GM23248 (cell line): ENCODE data around the gene MYOD1. TPM values are rescaled to one million over a fixed set of nuclear protein-coding genes. Genes with fewer than 3 reads are reported as not detected.

Experiments used
- DNase-seq: peaks from one replicate; pipeline ENCODE4 v3.0.0-alpha.2; 2015
- H2AFZ ChIP-seq: fragments of 200-600 bp; sonication (generic); 2 replicates; pipeline ENCODE4 v1.6.1; 2016; ENCODE audit warnings: antibody characterized with exemption
- H3F3A ChIP-seq: fragments of 200-600 bp; sonication (generic); 2 replicates; pipeline ENCODE4 v1.6.1; 2016; ENCODE audit warnings: mild to moderate bottlenecking, antibody characterized with exemption, mixed run types; ENCODE audit not compliant: insufficient read depth
- H3K27ac ChIP-seq: fragments of 200-600 bp; sonication (generic); 2 replicates; pipeline ENCODE4 v1.5.1; 2016; ENCODE audit warnings: mild to moderate bottlenecking
- H3K27me3 ChIP-seq: fragments of 200-600 bp; sonication (generic); replicated peaks from 2 replicates; pipeline ENCODE4 v1.6.1; 2016; ENCODE audit warnings: mild to moderate bottlenecking; ENCODE audit not compliant: insufficient read depth
- H3K36me3 ChIP-seq: fragments of 200-600 bp; sonication (generic); 2 replicates; pipeline ENCODE4 v1.6.1; 2016; ENCODE audit warnings: low read depth, mild to moderate bottlenecking
- H3K4me1 ChIP-seq: fragments of 200-600 bp; sonication (generic); 2 replicates; pipeline ENCODE4 v1.6.1; 2016; ENCODE audit warnings: mild to moderate bottlenecking; ENCODE audit not compliant: insufficient read depth
- H3K4me2 ChIP-seq: fragments of 200-600 bp; sonication (generic); one replicate; pipeline ENCODE4 v1.6.1; 2016; ENCODE audit warnings: mild to moderate bottlenecking; ENCODE audit not compliant: unreplicated experiment
- H3K4me3 ChIP-seq: fragments of 200-600 bp; sonication (generic); 2 replicates; pipeline ENCODE4 v1.5.1; 2016; ENCODE audit warnings: mild to moderate bottlenecking
- H3K79me2 ChIP-seq: fragments of 200-600 bp; sonication (generic); 2 replicates; pipeline ENCODE4 v1.6.1; 2016; ENCODE audit warnings: mild to moderate bottlenecking; ENCODE audit not compliant: insufficient read depth
- H3K9ac ChIP-seq: fragments of 200-600 bp; sonication (generic); 2 replicates; pipeline ENCODE4 v1.6.1; 2016; ENCODE audit warnings: mild to moderate bottlenecking
- H3K9me2 ChIP-seq: fragments of 200-600 bp; sonication (generic); 2 replicates; pipeline ENCODE4 v1.6.1; 2016; ENCODE audit warnings: mixed run types, mild to moderate bottlenecking, moderate library complexity; ENCODE audit not compliant: insufficient read depth
- H3K9me3 ChIP-seq: fragments of 200-600 bp; sonication (generic); one replicate; pipeline ENCODE4 v1.6.1; 2017; ENCODE audit warnings: low read depth
- H4K20me1 ChIP-seq: fragments of 200-600 bp; sonication (generic); 2 replicates; pipeline ENCODE4 v1.6.0; 2016; ENCODE audit not compliant: insufficient read depth
- EZH2 ChIP-seq: fragments of 200-600 bp; sonication (generic); IDR thresholded peaks from 2 replicates; pipeline ENCODE4 v1.6.1; 2018; ENCODE audit warnings: antibody characterized with exemption, mild to moderate bottlenecking; ENCODE audit not compliant: insufficient read depth, poor library complexity, severe bottlenecking
- EZH2phosphoT487 ChIP-seq: fragments of 200-600 bp; sonication (generic); IDR thresholded peaks from 2 replicates; pipeline ENCODE4 v1.6.1; 2018; ENCODE audit warnings: antibody characterized with exemption, moderate library complexity, mild to moderate bottlenecking, low read depth; ENCODE audit not compliant: insufficient read depth
- WGBS, 2 experiments: methylation state at CpG; one replicate each; pipeline ENCODE4 v1.1.6; 2015 to 2017; ENCODE audit warnings: low lambda C conversion rate in 2 of 2, low coverage in 1 of 2; ENCODE audit errors: missing lambda C conversion rate in 2 of 2; 5-methylcytosine and 5-hydroxymethylcytosine counted together
- in situ Hi-C: fragments of 300-500 bp; cut with MboI; formaldehyde crosslinking; loops from 2 replicates; pipeline ENCODE4 v1.15.0; 2020
- polyA plus RNA-seq: library from polyadenylated mRNA; unstranded; fragments of >200 nt; fragmentation: Nextera tagmentation; extraction: Ambion mirVana; gene quantifications from 2 replicates; pipeline ENCODE4 v1.2.1, GENCODE V29; 2016
- total RNA-seq: library from RNA; depleted of rRNA; stranded (reverse); fragments of >200 nt; shearing (Covaris generic); gene quantifications from 2 replicates; pipeline ENCODE4 v1.2.3, GENCODE V29; 2014

MYOD1 gene
- total and polyA plus RNA-seq, 2 experiments from 2014 or later: not detected

DNA sequence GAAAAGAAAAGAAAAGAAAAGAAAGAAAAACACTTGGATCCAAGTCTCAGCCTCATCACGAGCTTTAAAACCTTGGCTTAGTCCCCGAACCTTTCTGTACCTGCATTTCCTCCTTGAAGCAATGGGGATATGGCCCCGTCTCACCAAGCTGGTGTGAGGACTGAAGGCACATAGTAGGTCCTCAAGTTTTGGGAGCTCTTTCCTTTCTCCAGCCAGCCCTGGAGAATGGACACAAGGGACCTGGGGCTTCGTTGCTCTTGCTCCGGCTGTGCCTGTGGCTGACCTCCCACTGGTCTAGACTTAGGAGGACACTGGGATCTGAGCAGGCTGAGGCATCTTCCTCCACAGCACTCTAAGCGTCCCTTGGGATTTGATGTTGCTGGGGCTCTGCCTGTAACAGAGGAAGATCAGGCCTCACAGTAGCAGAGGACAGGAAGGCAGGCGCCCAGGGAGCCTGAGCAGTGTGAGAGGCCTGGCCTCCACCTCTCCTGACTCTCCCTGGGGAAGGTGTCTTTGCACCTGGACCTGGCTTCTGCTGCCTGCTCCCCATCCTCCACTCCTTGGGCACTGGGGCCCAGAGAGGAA, 48.0 kb downstream of the MYOD1 start:
- no peaks in the 10 kb centered on the region for H3K79me2 ChIP-seq
- WGBS, 2 experiments: 67 to 77% methylated on average over 7 of the region's 7 CpGs
- in situ Hi-C loops: no loop called here
- H3K27ac ChIP-seq: no peak overlapping the region
- peak; percentile 37 for DNase-seq
- TF ChIP-seq EZH2phosphoT487 (no peak), EZH2 (no peak)
- no peaks in the 10 kb centered on the region for H3K36me3 ChIP-seq
- H3K4me1 ChIP-seq: no peaks in the 10 kb centered on the region
- no peak overlapping the region for H3K9ac ChIP-seq
- H3K9me3 ChIP-seq: no peaks in the 10 kb centered on the region
- no peaks in the 10 kb centered on the region for H3F3A ChIP-seq
- H3K4me3 ChIP-seq: no peak overlapping the region
- no peaks in the 10 kb centered on the region for H4K20me1 ChIP-seq
- no peak overlapping the region for H2AFZ ChIP-seq
- H3K4me2 ChIP-seq: no peak overlapping the region
- no peaks in the 10 kb centered on the region for H3K9me2 ChIP-seq
- H3K27me3 ChIP-seq: no peaks in the 10 kb centered on the region

DNA sequence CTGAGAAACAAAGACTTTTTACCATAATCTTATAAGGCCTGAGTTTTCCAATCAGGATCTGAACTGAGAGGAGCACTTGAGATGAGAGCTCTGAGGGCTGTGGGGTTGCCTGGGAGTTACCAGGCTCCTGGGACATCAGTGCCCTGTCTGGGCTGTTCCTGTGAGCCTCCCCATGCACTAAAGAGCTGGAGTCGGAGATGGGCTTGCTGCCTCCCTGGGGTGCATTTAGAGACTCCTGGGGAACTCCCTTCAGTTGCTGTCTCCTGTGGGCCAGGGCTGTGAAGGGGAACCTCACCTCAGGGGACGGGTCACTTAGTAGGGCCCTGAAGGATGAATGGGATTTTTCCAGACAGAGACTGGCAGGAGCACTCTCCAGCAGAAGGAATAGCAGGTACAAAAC, 48.5 kb downstream of the MYOD1 start:
- DNase-seq: no peak
- Histone ChIP-seq H3F3A (no peaks in the 10 kb centered on the region), H3K4me2 (no peak overlapping the region), H3K9me3 (no peaks in the 10 kb centered on the region), H3K36me3 (no peaks in the 10 kb centered on the region), H2AFZ (no peak overlapping the region), H3K4me3 (no peak overlapping the region), H4K20me1 (no peaks in the 10 kb centered on the region), H3K27ac (no peak overlapping the region), H3K4me1 (no peaks in the 10 kb centered on the region), H3K9ac (no peak overlapping the region), H3K79me2 (no peaks in the 10 kb centered on the region), H3K9me2 (no peaks in the 10 kb centered on the region), H3K27me3 (no peaks in the 10 kb centered on the region)
- WGBS, 2 experiments: 71 to 89% methylated on average over 2 of the region's 2 CpGs
- TF ChIP-seq EZH2phosphoT487: no peak
- no peak for TF ChIP-seq EZH2
- in situ Hi-C loops: no loop called here

GRCh38 chr11:17768547-17768946, 49.2 kb downstream of the MYOD1 start:
- DNase-seq: no peak
- no peaks in the 10 kb centered on the region for H3K79me2 ChIP-seq
- 57% methylated on average over 4 to 7 of the region's 7 CpGs for WGBS, 2 experiments

GRCh38 chr11:17769218-17769617, 49.8 kb downstream of the MYOD1 start:
- H3K27ac ChIP-seq: no peak overlapping the region
- DNase-seq: no peak
- H3K4me2 ChIP-seq: no peak overlapping the region
- no peaks in the 10 kb centered on the region for H3K36me3 ChIP-seq
- H3F3A ChIP-seq: no peaks in the 10 kb centered on the region
- no peaks in the 10 kb centered on the region for H3K79me2 ChIP-seq
- no peak overlapping the region for H3K4me3 ChIP-seq
- in situ Hi-C loops: no loop called here
- no peaks in the 10 kb centered on the region for H3K27me3 ChIP-seq
- 38 to 54% methylated on average over 1 of the region's 1 CpG for WGBS, 2 experiments
- H3K9me3 ChIP-seq: no peaks in the 10 kb centered on the region
- H4K20me1 ChIP-seq: no peaks in the 10 kb centered on the region
- no peak overlapping the region for H2AFZ ChIP-seq
- H3K4me1 ChIP-seq: no peaks in the 10 kb centered on the region
- no peak overlapping the region for H3K9ac ChIP-seq
- no peaks in the 10 kb centered on the region for H3K9me2 ChIP-seq
- TF ChIP-seq EZH2 (no peak), EZH2phosphoT487 (no peak)

More at GRCh38 chr11:17768547-17768946, 49.2 kb downstream of the MYOD1 start:
- no peaks in the 10 kb centered on the region for H3K27me3 ChIP-seq
- H3K4me1 ChIP-seq: no peaks in the 10 kb centered on the region
- H3K9me3 ChIP-seq: no peaks in the 10 kb centered on the region
- H3K9ac ChIP-seq: no peak overlapping the region
- in situ Hi-C loops: no loop called here
- no peak overlapping the region for H3K4me3 ChIP-seq
- H3K27ac ChIP-seq: no peak overlapping the region
- no peaks in the 10 kb centered on the region for H4K20me1 ChIP-seq
- no peaks in the 10 kb centered on the region for H3K36me3 ChIP-seq
- H2AFZ ChIP-seq: no peak overlapping the region
- no peak overlapping the region for H3K4me2 ChIP-seq
- H3F3A ChIP-seq: no peaks in the 10 kb centered on the region
- no peaks in the 10 kb centered on the region for H3K9me2 ChIP-seq
- TF ChIP-seq EZH2: no peak
- no peak for TF ChIP-seq EZH2phosphoT487
